Keratinocyte (primary cell): ENCODE data around the gene YWHAQ. TPM values are rescaled to one million over a fixed set of nuclear protein-coding genes. Genes with fewer than 3 reads are reported as not detected.

Experiments used
- DNase-seq: peaks from one replicate; pipeline ENCODE4 v3.0.0-alpha.2; 2011; ENCODE audit warnings: low read depth, missing footprints, low spot score
- FAIRE-seq: peaks from 2 replicates; lab custom pipeline; 2011; peaks lifted over from hg19 to GRCh38; lab: Jason Lieb, UNC
- H2AFZ ChIP-seq: 2 replicates; pipeline ENCODE4 v1.6.0; 2012; ENCODE audit warnings: low read length, control low read depth, inconsistent platforms; ENCODE audit not compliant: control insufficient read depth
- H3K27ac ChIP-seq: 2 replicates; pipeline ENCODE4 v1.5.1; 2011; ENCODE audit warnings: low read length; ENCODE audit not compliant: control insufficient read depth, insufficient read depth
- H3K27me3 ChIP-seq: 3 replicates; pipeline ENCODE4 v1.6.0; 2011; ENCODE audit warnings: low read length; ENCODE audit not compliant: control insufficient read depth, insufficient read depth; ENCODE audit errors: extremely low read depth
- H3K36me3 ChIP-seq, 2 experiments: 2 replicates in 1 of 2; 3 replicates in 1 of 2; pipeline ENCODE4 v1.5.1; 2011; ENCODE audit warnings: low read length in 2 of 2, mild to moderate bottlenecking in 1 of 2; ENCODE audit not compliant: control insufficient read depth in 2 of 2, insufficient read depth in 2 of 2; ENCODE audit errors: extremely low read depth in 1 of 2
- H3K4me1 ChIP-seq: 3 replicates; pipeline ENCODE4 v1.5.1; 2011; ENCODE audit warnings: low read length; ENCODE audit not compliant: control insufficient read depth, insufficient read depth; ENCODE audit errors: extremely low read depth
- H3K4me2 ChIP-seq: 3 replicates; pipeline ENCODE4 v1.6.0; 2011; ENCODE audit warnings: low read depth, low read length; ENCODE audit not compliant: control insufficient read depth, insufficient read depth; ENCODE audit errors: extremely low read depth
- H3K4me3 ChIP-seq, 3 experiments: fragments of 200-600 bp in 1 of 3; sonication (generic) in 1 of 3; 2 replicates in 2 of 3; 3 replicates in 1 of 3; pipeline ENCODE4 v1.5.1; 2011 to 2016; ENCODE audit warnings: low read length in 3 of 3, mild to moderate bottlenecking in 3 of 3, control low read depth in 2 of 3, inconsistent platforms in 1 of 3, low read depth in 1 of 3, mixed read lengths in 1 of 3, mixed run types in 1 of 3, moderate library complexity in 1 of 3; ENCODE audit not compliant: control insufficient read depth in 2 of 3, insufficient read depth in 2 of 3; ENCODE audit errors: extremely low read depth in 1 of 3
- H3K79me2 ChIP-seq: 2 replicates; pipeline ENCODE4 v1.6.0; 2012; ENCODE audit warnings: low read length; ENCODE audit not compliant: control insufficient read depth, insufficient read depth
- H3K9ac ChIP-seq: 3 replicates; pipeline ENCODE4 v1.6.0; 2011; ENCODE audit warnings: low read length; ENCODE audit not compliant: control insufficient read depth, insufficient read depth; ENCODE audit errors: extremely low read depth
- H3K9me1 ChIP-seq: 3 replicates; pipeline ENCODE4 v1.6.0; 2011; ENCODE audit warnings: low read length; ENCODE audit not compliant: control insufficient read depth, insufficient read depth; ENCODE audit errors: extremely low read depth
- H3K9me3 ChIP-seq: 2 replicates; pipeline ENCODE4 v1.5.1; 2012; ENCODE audit warnings: low read depth, low read length; ENCODE audit not compliant: control insufficient read depth
- H4K20me1 ChIP-seq: 3 replicates; pipeline ENCODE4 v1.6.0; 2011; ENCODE audit warnings: low read length; ENCODE audit not compliant: control insufficient read depth, insufficient read depth; ENCODE audit errors: extremely low read depth
- EZH2 ChIP-seq: IDR thresholded peaks from one replicate; pipeline ENCODE4 v1.6.1; 2012; ENCODE audit warnings: inconsistent platforms, mild to moderate bottlenecking, low read length, moderate library complexity
- dilution Hi-C: fragments of 300-500 bp; cut with MboI; formaldehyde crosslinking; loops from one replicate; pipeline ENCODE4 v1.7.0; 2020; ENCODE audit warnings: low sequenced_read_pairs; ENCODE audit not compliant: extremely low pct_ligation_motif_present
- polyA plus RNA-seq, 5 experiments: library from polyadenylated mRNA; depleted of rRNA in 3 of 5; stranded (reverse) in 3 of 5; stranded (forward) in 1 of 5; unstranded in 1 of 5; fragments of >200 nt; gene quantifications; 1 replicate in 1 of 5; 2 replicates in 3 of 5; 3 replicates in 1 of 5; pipeline versions ENCODE4 v1.2.1 to v1.2.3, GENCODE V29; 2011 to 2012; ENCODE audit warnings: missing spikeins in 2 of 5, low read depth in 1 of 5, low replicate concordance in 1 of 5
- TF ChIP-seq, protein P1 (sequence below), 3 experiments: IDR thresholded peaks in 1 of 3; conservative IDR thresholded peaks in 1 of 3; optimal IDR thresholded peaks in 1 of 3; 2 replicates in 2 of 3; 3 replicates in 1 of 3; pipeline versions ENCODE3 to v1.5.1; 2011; ENCODE audit warnings: low read length in 3 of 3, mild to moderate bottlenecking in 3 of 3, moderate library complexity in 2 of 3, control low read depth in 1 of 3, inconsistent platforms in 1 of 3; ENCODE audit not compliant: insufficient read depth in 2 of 3; ENCODE audit errors: extremely low read depth in 1 of 3

YWHAQ gene
- polyA plus RNA-seq, 1 donor (not counting 4 experiments of a cell fraction or from before 2014, with no cell fraction given): 593 TPM

DNA sequence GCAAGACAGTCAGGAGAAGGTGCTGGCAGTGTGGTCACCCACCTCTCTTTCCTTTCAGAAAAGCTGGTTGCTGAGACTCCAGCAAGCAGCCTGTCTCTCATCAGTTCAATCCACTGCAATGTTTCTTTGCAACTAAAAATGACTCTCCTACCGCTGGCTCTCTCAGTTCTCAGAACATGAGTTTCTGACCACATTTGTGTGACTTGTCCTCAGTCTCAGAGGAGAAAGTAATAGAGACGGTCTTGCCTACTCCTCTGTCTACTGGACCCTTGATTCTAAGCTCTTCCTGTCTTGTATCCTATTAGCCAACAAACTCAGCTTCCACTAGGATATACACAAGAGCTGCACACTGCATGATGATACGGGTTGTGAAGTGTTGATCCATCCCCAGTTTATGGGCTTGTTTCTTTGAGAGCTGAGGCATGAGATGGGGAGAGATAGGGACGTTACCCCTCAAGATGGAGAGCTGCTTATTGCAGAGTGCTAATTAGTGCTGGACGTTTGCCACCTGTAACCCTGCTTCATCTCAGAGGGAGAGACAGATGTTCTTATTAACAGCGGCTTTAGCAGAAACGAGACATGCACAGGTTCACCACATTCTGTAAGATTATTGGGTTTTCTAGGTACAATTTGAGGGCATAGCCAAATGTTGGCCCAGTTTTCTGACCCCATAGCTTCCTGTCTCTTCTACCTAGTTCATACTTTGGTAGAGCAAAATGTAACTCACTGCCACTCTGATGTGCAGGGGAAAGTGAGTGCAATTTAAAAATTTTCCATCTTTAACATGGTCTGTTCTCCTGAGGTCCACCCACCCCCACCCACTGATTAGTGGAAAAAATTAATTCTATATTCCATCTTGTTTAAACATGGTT, 32.4 kb upstream of the YWHAQ start:
- Histone ChIP-seq H3K9me3 (no peaks in the 10 kb centered on the region), H3K27ac (no peak overlapping the region), H3K27me3 (peaks cover 4% of the 10 kb centered on the region), H3K4me2 (no peak overlapping the region), H2AFZ (no peak overlapping the region), H3K9ac (no peak overlapping the region), H4K20me1 (no peaks in the 10 kb centered on the region), H3K36me3 (no peaks in the 10 kb centered on the region), H3K4me3 (no peak overlapping the region), H3K9me1 (no peaks in the 10 kb centered on the region), H3K4me1 (peaks cover 6% of the 10 kb centered on the region), H3K79me2 (no peaks in the 10 kb centered on the region)
- dilution Hi-C loops: no loop called here
- DNase-seq (no peak), FAIRE-seq (no peak)
- TF ChIP-seq, protein P1, sequence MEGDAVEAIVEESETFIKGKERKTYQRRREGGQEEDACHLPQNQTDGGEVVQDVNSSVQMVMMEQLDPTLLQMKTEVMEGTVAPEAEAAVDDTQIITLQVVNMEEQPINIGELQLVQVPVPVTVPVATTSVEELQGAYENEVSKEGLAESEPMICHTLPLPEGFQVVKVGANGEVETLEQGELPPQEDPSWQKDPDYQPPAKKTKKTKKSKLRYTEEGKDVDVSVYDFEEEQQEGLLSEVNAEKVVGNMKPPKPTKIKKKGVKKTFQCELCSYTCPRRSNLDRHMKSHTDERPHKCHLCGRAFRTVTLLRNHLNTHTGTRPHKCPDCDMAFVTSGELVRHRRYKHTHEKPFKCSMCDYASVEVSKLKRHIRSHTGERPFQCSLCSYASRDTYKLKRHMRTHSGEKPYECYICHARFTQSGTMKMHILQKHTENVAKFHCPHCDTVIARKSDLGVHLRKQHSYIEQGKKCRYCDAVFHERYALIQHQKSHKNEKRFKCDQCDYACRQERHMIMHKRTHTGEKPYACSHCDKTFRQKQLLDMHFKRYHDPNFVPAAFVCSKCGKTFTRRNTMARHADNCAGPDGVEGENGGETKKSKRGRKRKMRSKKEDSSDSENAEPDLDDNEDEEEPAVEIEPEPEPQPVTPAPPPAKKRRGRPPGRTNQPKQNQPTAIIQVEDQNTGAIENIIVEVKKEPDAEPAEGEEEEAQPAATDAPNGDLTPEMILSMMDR (optimal IDR thresholded peaks at IDR 0.05 in 1 of 3, IDR thresholded peaks at IDR 0.05 in 1 of 3, conservative IDR thresholded peaks at IDR 0.05 in 1 of 3; ENCODE audit: extremely low read depth in 1 of 3, insufficient read depth in 2 of 3, low read length in 3 of 3): no peak
- no peak for TF ChIP-seq EZH2

- dilution Hi-C loops: no loop called here
- Histone ChIP-seq H3K4me1 (peaks cover 12% of the 10 kb centered on the region), H3K27me3 (peaks cover 4% of the 10 kb centered on the region), H3K9ac (no peak overlapping the region), H3K9me3 (no peaks in the 10 kb centered on the region), H2AFZ (no peak overlapping the region), H3K4me2 (no peak overlapping the region), H3K9me1 (no peaks in the 10 kb centered on the region), H3K4me3 (no peak overlapping the region), H3K36me3 (no peaks in the 10 kb centered on the region), H3K27ac (no peak overlapping the region), H3K79me2 (no peaks in the 10 kb centered on the region), H4K20me1 (no peaks in the 10 kb centered on the region)
- FAIRE-seq: no peak
- DNase-seq: no peak
- TF ChIP-seq, protein P1 (optimal IDR thresholded peaks at IDR 0.05 in 1 of 3, IDR thresholded peaks at IDR 0.05 in 1 of 3, conservative IDR thresholded peaks at IDR 0.05 in 1 of 3; ENCODE audit: extremely low read depth in 1 of 3, insufficient read depth in 2 of 3, low read length in 3 of 3): no peak
- TF ChIP-seq EZH2: no peak
These were observed 30.5 kb upstream of the YWHAQ start for GRCh38 chr2:9661261-9661660.
